AG09319 (cell line): ENCODE data around the gene REV3L.

ENCODE experiments used
- DNase-seq: peaks from one replicate; pipeline ENCODE4 v3.0.0-alpha.2; 2010; ENCODE audit warnings: low read depth; ENCODE audit errors: extremely low read depth
- TF ChIP-seq, protein P1 (sequence below): IDR thresholded peaks from 2 replicates; pipeline ENCODE4 v1.5.1; 2011; ENCODE audit warnings: low read depth, mild to moderate bottlenecking, inconsistent platforms, low read length, moderate library complexity

The REV3L gene

GRCh38 chr6:111503660-111504059 is 20.6 kb upstream of the REV3L start:
- DNase-seq, result no peak
- TF ChIP-seq, protein P1, sequence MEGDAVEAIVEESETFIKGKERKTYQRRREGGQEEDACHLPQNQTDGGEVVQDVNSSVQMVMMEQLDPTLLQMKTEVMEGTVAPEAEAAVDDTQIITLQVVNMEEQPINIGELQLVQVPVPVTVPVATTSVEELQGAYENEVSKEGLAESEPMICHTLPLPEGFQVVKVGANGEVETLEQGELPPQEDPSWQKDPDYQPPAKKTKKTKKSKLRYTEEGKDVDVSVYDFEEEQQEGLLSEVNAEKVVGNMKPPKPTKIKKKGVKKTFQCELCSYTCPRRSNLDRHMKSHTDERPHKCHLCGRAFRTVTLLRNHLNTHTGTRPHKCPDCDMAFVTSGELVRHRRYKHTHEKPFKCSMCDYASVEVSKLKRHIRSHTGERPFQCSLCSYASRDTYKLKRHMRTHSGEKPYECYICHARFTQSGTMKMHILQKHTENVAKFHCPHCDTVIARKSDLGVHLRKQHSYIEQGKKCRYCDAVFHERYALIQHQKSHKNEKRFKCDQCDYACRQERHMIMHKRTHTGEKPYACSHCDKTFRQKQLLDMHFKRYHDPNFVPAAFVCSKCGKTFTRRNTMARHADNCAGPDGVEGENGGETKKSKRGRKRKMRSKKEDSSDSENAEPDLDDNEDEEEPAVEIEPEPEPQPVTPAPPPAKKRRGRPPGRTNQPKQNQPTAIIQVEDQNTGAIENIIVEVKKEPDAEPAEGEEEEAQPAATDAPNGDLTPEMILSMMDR, result no peak

DNA sequence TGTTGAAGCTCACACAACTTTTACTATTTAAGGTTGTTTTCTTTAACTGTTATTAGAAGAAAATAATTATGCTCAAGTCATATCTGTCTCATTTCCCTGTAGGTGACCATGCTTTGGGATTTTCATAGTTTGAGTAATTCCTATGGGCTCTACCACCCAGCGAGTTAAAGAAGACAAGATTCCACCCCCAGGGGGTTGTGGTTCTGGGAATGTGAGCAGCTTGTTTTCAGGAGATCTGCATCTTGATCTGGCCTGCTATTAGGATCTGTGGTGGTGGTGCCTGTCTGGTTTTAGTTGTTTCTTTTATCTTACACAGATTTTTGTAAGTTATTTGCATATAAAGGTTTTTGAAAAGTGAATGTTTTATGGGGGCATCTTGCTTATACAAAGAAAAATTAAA is 20.2 kb upstream of the REV3L start:
- TF ChIP-seq, protein P1, result no peak
- no peak for DNase-seq

DNA sequence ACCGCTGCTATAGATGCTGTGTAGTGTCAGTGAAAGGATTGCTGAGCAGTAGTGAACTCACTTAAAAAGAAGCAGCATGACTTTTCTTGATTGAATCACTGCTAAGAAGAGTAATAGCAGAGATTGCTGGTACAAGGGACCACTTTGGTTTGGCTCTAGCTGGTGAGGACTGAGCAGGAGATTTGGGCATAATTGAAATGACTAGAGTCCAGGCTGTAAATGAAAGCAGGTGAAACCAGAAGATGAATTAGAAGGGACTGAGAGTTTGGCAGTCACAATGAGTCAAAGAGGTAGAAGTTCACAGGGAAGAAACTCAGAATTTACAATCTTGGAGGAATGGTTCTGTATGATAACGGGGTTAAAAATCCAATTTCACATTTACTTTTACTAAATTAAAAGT is 19.1 kb upstream of the REV3L start:
- no peak for DNase-seq
- TF ChIP-seq, protein P1, result no peak

GRCh38 chr6:111499269-111499793 is 16.3 kb upstream of the REV3L start:
- DNase-seq, result no peak
- TF ChIP-seq, protein P1, result no peak

- DNase-seq, result no peak
- TF ChIP-seq, protein P1, result no peak
These were observed 12.1 kb upstream of the REV3L start for GRCh38 chr6:111494951-111495635.

- TF ChIP-seq, protein P1, result no peak
- DNase-seq, result no peak
These were observed 9.5 kb upstream of the REV3L start for GRCh38 chr6:111492499-111492898.

GRCh38 chr6:111490067-111490466 is 7.0 kb upstream of the REV3L start:
- TF ChIP-seq, protein P1, result no peak
- DNase-seq, result no peak
